H9 (cell line): ENCODE measurements around the gene NTNG2. TPM values are rescaled to one million over a fixed set of nuclear protein-coding genes. Genes with fewer than 3 reads are reported as not detected.

ENCODE experiments used
- DNase-seq: peaks from one replicate; pipeline ENCODE4 v3.0.0-alpha.2; 2017
- H2AFZ ChIP-seq: one replicate; pipeline ENCODE4 v1.6.1; 2013; ENCODE audit warnings: mild to moderate bottlenecking, low read length, control low read depth, moderate library complexity
- H2AK5ac ChIP-seq: 2 replicates; pipeline ENCODE4 v1.6.1; 2013; ENCODE audit warnings: low read length, control low read depth, mixed read lengths; ENCODE audit not compliant: insufficient read length
- H2BK120ac ChIP-seq: one replicate; pipeline ENCODE4 v1.6.1; 2013; ENCODE audit warnings: low read depth, mild to moderate bottlenecking, low read length, control low read depth, inconsistent platforms; ENCODE audit not compliant: poor library complexity, severe bottlenecking
- H2BK12ac ChIP-seq: 2 replicates; pipeline ENCODE4 v1.6.1; 2013; ENCODE audit warnings: low read length, control low read depth, mixed read lengths, low read depth; ENCODE audit not compliant: insufficient read length
- H2BK15ac ChIP-seq: 2 replicates; pipeline ENCODE4 v1.6.1; 2013; ENCODE audit warnings: low read depth, low read length, control low read depth
- H2BK20ac ChIP-seq: one replicate; pipeline ENCODE4 v1.6.1; 2013; ENCODE audit warnings: low read depth, mild to moderate bottlenecking, low read length, control low read depth, inconsistent platforms; ENCODE audit not compliant: poor library complexity, severe bottlenecking
- H2BK5ac ChIP-seq: 2 replicates; pipeline ENCODE4 v1.6.1; 2013; ENCODE audit warnings: low read length, control low read depth, mixed read lengths; ENCODE audit not compliant: insufficient read length
- H3K14ac ChIP-seq: 2 replicates; pipeline ENCODE4 v1.6.1; 2013; ENCODE audit warnings: low read length, control low read depth; ENCODE audit not compliant: insufficient read depth
- H3K18ac ChIP-seq: 2 replicates; pipeline ENCODE4 v1.6.1; 2013; ENCODE audit warnings: low read depth, mild to moderate bottlenecking, mixed read lengths, low read length, control low read depth; ENCODE audit not compliant: insufficient read length
- H3K23ac ChIP-seq: 2 replicates; pipeline ENCODE4 v1.6.1; 2013; ENCODE audit warnings: low read length, control low read depth, mixed read lengths, low read depth; ENCODE audit not compliant: insufficient read length
- H3K23me2 ChIP-seq: 2 replicates; pipeline ENCODE4 v1.6.1; 2013; ENCODE audit warnings: low read depth, mild to moderate bottlenecking, mixed read lengths, low read length, control low read depth; ENCODE audit not compliant: insufficient read length, poor library complexity, severe bottlenecking
- H3K27ac ChIP-seq: 2 replicates; pipeline ENCODE4 v1.5.1; 2013; ENCODE audit warnings: low read length, control low read depth, mixed read lengths, low read depth; ENCODE audit not compliant: insufficient read length
- H3K27me3 ChIP-seq: 2 replicates; pipeline ENCODE4 v1.6.1; 2013; ENCODE audit warnings: low read length, control low read depth, inconsistent platforms; ENCODE audit not compliant: insufficient read depth
- H3K4ac ChIP-seq: 2 replicates; pipeline ENCODE4 v1.6.1; 2013; ENCODE audit warnings: low read depth, mild to moderate bottlenecking, control low read depth, inconsistent platforms, low read length, moderate library complexity
- H3K4me1 ChIP-seq: 2 replicates; pipeline ENCODE4 v1.6.1; 2013; ENCODE audit warnings: low read length, control low read depth, inconsistent platforms; ENCODE audit not compliant: insufficient read depth
- H3K4me2 ChIP-seq: 2 replicates; pipeline ENCODE4 v1.6.1; 2013; ENCODE audit warnings: low read length, control low read depth, mixed read lengths; ENCODE audit not compliant: insufficient read length, insufficient read depth
- H3K56ac ChIP-seq: 2 replicates; pipeline ENCODE4 v1.6.1; 2013; ENCODE audit warnings: low read depth, mild to moderate bottlenecking, mixed read lengths, low read length, control low read depth; ENCODE audit not compliant: insufficient read length
- H3K79me1 ChIP-seq: 2 replicates; pipeline ENCODE4 v1.6.1; 2013; ENCODE audit warnings: low read depth, mild to moderate bottlenecking, moderate library complexity, low read length, control low read depth, inconsistent platforms; ENCODE audit not compliant: insufficient read depth, poor library complexity, severe bottlenecking
- H3K79me2 ChIP-seq: 2 replicates; pipeline ENCODE4 v1.6.1; 2013; ENCODE audit warnings: low read length, control low read depth, inconsistent platforms; ENCODE audit not compliant: insufficient read depth
- H3K9ac ChIP-seq: 2 replicates; pipeline ENCODE4 v1.6.1; 2013; ENCODE audit warnings: low read length, control low read depth, mixed read lengths; ENCODE audit not compliant: insufficient read length; ENCODE audit errors: extremely low read depth
- H3K9me3 ChIP-seq: one replicate; pipeline ENCODE4 v1.6.1; 2013; ENCODE audit warnings: low read depth, low read length, inconsistent platforms; ENCODE audit not compliant: control insufficient read depth
- H3T11ph ChIP-seq: one replicate; pipeline ENCODE4 v1.6.1; 2013; ENCODE audit warnings: mild to moderate bottlenecking, low read length, control low read depth, inconsistent platforms
- H4K20me1 ChIP-seq: one replicate; pipeline ENCODE4 v1.6.1; 2013; ENCODE audit not compliant: control insufficient read depth, insufficient read length, insufficient read depth
- H4K5ac ChIP-seq: 2 replicates; pipeline ENCODE4 v1.6.1; 2013; ENCODE audit warnings: low read depth, mild to moderate bottlenecking, mixed read lengths, low read length, control low read depth; ENCODE audit not compliant: insufficient read length
- H4K8ac ChIP-seq: replicated peaks from 2 replicates; pipeline ENCODE4 v1.6.1; 2013; ENCODE audit warnings: low read length, control low read depth, mixed read lengths, low read depth; ENCODE audit not compliant: insufficient read length
- H4K91ac ChIP-seq: 2 replicates; pipeline ENCODE4 v1.6.1; 2013; ENCODE audit warnings: low read depth, mild to moderate bottlenecking, moderate library complexity, mixed read lengths, low read length, control low read depth; ENCODE audit not compliant: insufficient read length
- H3K27ac Mint-ChIP-seq, 3 experiments: 2 replicates in 2 of 3; 3 replicates in 1 of 3; pipeline ENCODE4 v1.8.0; 2020 to 2021; ENCODE audit warnings: mixed read lengths in 3 of 3, mild to moderate bottlenecking in 1 of 3, moderate library complexity in 1 of 3
- H3K27me3 Mint-ChIP-seq: 2 replicates; pipeline ENCODE4 v1.8.0; 2021; ENCODE audit warnings: low read depth, mild to moderate bottlenecking, moderate library complexity, mixed read lengths
- H3K36me3 Mint-ChIP-seq, 3 experiments: 2 replicates in 2 of 3; 3 replicates in 1 of 3; pipeline ENCODE4 v1.8.0; 2020 to 2021; ENCODE audit warnings: low read depth in 3 of 3, mixed read lengths in 3 of 3; ENCODE audit not compliant: insufficient read depth in 1 of 3
- H3K4me1 Mint-ChIP-seq, 2 experiments: 2 replicates each; pipeline ENCODE4 v1.8.0; 2020; ENCODE audit warnings: mixed read lengths in 2 of 2
- H3K4me3 Mint-ChIP-seq, 2 experiments: 2 replicates in 1 of 2; 3 replicates in 1 of 2; pipeline ENCODE4 v1.8.0; 2020 to 2021; ENCODE audit warnings: mild to moderate bottlenecking in 2 of 2, mixed read lengths in 2 of 2, moderate library complexity in 1 of 2
- H3K9me3 Mint-ChIP-seq, 2 experiments: 2 replicates in 1 of 2; 3 replicates in 1 of 2; pipeline ENCODE4 v1.8.0; 2020; ENCODE audit warnings: mild to moderate bottlenecking in 2 of 2, mixed read lengths in 2 of 2, moderate library complexity in 1 of 2
- WGBS: extraction: QIAGEN DNeasy Blood & Tissue Kit; methylation state at CpG from one replicate; pipeline ENCODE4 v1.1.7; 2013; ENCODE audit warnings: missing lambda C conversion rate, low lambda C conversion rate, mixed read lengths; ENCODE audit not compliant: insufficient read length; ENCODE audit errors: extremely low coverage; 5-methylcytosine and 5-hydroxymethylcytosine counted together
- total RNA-seq: library from RNA; stranded (reverse); gene quantifications from 2 replicates; pipeline ENCODE4 v1.2.1, GENCODE V29; 2021
- TF ChIP-seq, protein P1 (sequence below): fragments of 200-600 bp; sonication (generic); conservative IDR thresholded peaks from 3 replicates; pipeline ENCODE4 v1.8.0; 2021; ENCODE audit warnings: antibody characterized with exemption, mild to moderate bottlenecking

NTNG2 gene
- total RNA-seq, 1 experiment from 2014 or later: 0.52 TPM

DNA sequence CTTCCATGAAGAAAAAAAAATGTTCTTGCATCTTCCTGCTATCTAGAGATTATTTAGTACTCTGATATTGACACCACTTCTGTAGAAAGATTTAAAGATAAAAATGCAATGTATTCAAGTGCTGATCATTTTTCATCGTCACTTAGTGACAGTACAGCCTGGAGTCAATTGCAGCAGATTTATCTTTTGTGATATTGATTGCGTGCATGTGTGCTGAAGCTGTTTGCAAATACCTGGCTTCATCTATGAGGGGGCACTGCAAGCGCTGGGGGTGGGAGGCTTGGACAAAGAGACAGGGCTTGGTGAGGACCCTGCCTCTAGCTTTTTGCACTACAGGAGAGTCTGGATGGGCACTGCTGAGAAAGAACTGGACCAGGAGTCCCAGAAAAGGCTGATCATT, 44.2 kb upstream of the NTNG2 start:
- Mint-ChIP-seq H3K36me3 (no peaks in the 10 kb centered on the region), H3K9me3 (no peaks in the 10 kb centered on the region; a peak in 1 of 5 replicates), H3K27ac (no peak overlapping the region), H3K27me3 (peaks cover 54% of the 10 kb centered on the region), H3K4me1 (peaks cover 14 to 16% of the 10 kb centered on the region in 2 experiments), H3K4me3 (no peak overlapping the region)
- Histone ChIP-seq H3K14ac (no peak overlapping the region), H4K20me1 (no peaks in the 10 kb centered on the region), H3K9ac (no peak overlapping the region), H2BK5ac (no peak overlapping the region), H4K91ac (no peak overlapping the region), H4K8ac (no peak overlapping the region), H3K18ac (no peak overlapping the region), H3K4me1 (peaks cover 5% of the 10 kb centered on the region; the same call in 1 of the 2 replicates), H3K4me2 (no peak overlapping the region), H3K23ac (no peak overlapping the region), H3K4ac (no peak overlapping the region), H2AK5ac (no peak overlapping the region), H4K5ac (no peak overlapping the region), H2BK120ac (no peak overlapping the region), H3K79me2 (no peaks in the 10 kb centered on the region), H3K27ac (no peak overlapping the region), H2BK15ac (no peak overlapping the region), H3K56ac (no peak overlapping the region), H3T11ph (no peak overlapping the region), H2BK20ac (no peak overlapping the region), H3K79me1 (no peaks in the 10 kb centered on the region), H3K23me2 (no peaks in the 10 kb centered on the region), H2BK12ac (no peak overlapping the region), H3K27me3 (no peaks in the 10 kb centered on the region), H2AFZ (no peak overlapping the region), H3K9me3 (no peaks in the 10 kb centered on the region)
- TF ChIP-seq, protein P1, sequence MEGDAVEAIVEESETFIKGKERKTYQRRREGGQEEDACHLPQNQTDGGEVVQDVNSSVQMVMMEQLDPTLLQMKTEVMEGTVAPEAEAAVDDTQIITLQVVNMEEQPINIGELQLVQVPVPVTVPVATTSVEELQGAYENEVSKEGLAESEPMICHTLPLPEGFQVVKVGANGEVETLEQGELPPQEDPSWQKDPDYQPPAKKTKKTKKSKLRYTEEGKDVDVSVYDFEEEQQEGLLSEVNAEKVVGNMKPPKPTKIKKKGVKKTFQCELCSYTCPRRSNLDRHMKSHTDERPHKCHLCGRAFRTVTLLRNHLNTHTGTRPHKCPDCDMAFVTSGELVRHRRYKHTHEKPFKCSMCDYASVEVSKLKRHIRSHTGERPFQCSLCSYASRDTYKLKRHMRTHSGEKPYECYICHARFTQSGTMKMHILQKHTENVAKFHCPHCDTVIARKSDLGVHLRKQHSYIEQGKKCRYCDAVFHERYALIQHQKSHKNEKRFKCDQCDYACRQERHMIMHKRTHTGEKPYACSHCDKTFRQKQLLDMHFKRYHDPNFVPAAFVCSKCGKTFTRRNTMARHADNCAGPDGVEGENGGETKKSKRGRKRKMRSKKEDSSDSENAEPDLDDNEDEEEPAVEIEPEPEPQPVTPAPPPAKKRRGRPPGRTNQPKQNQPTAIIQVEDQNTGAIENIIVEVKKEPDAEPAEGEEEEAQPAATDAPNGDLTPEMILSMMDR: no peak
- no CpG with 5 or more reads among the region's 3 CpGs for WGBS
- no peak for DNase-seq
